Rectal smooth muscle tissue (tissue), 1 donor: ENCODE measurements around the gene RIPPLY2.

Experiments
- H3K27ac ChIP-seq: one replicate; pipeline ENCODE4 v1.7.0; 2013; ENCODE audit warnings: low read depth, low read length, inconsistent platforms
- H3K27me3 ChIP-seq: one replicate; pipeline ENCODE4 v1.7.0; 2013; ENCODE audit warnings: low read length; ENCODE audit not compliant: control insufficient read depth, insufficient read depth
- H3K36me3 ChIP-seq: one replicate; pipeline ENCODE4 v1.7.0; 2013; ENCODE audit warnings: low read length; ENCODE audit not compliant: control insufficient read depth, insufficient read depth
- H3K4me1 ChIP-seq: one replicate; pipeline ENCODE4 v1.7.0; 2013; ENCODE audit warnings: low read length; ENCODE audit not compliant: control insufficient read depth, insufficient read depth
- H3K4me3 ChIP-seq: one replicate; pipeline ENCODE4 v1.7.0; 2013; ENCODE audit warnings: low read length
- H3K9ac ChIP-seq: one replicate; pipeline ENCODE4 v1.7.0; 2013; ENCODE audit warnings: low read length

Gene RIPPLY2

DNA sequence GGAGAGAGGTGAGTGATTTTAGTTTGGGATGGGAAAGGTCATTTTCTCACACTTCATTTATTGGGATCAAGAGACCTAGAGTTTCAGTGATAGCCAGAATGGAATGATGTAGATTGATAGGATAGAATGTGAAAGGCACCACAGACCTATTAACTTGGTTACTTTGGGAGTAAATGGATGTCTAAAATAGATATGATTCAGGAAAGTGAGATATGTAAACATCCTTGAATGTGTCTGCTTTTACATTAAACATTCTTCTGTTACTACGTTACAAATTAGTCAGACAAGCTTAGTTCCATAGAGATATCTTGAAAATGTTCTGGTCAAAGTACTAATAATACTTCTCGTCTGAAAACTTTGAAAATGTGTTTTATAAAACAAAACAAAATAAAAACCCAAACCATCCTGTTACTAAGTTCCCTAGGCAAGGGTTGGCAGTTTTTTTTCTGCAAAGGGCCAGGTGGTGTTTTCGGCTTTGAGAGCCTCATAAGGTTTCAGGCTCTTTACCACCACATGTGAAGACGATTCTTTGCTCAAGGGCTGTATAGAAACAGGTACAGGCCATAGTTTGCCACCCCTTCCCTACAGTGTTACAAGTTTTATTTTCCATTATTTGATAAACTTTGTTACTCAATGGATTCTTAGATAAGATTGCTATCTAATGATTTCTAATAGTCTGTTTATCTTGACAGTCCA is 9.8 kb downstream of the RIPPLY2 start:
- Histone ChIP-seq H3K36me3 (peaks cover 11% of the 10 kb centered on the region), H3K4me1 (peaks cover 7% of the 10 kb centered on the region), H3K4me3 (no peak overlapping the region), H3K27me3 (no peaks in the 10 kb centered on the region), H3K27ac (no peak overlapping the region), H3K9ac (no peak overlapping the region)

DNA sequence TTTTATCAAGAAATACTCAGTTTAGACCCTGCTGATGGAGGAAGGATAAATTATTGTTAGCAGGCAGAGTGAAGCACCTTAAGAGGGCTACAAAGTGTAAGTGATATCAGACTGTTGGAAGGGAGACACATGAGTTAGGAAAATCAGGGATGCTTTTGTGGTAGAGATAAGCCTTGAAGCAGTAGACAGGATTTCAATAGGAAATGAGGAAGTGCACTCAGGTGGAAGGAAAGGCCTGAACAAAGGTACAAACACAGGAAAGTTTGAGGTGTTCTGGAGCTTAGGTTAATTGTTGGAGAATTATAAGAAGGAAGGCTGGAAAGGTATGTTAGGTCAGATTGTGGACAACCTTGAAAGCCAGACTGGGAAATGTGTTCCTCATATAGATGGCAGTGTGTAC is 13.9 kb downstream of the RIPPLY2 start:
- peaks cover 2% of the 10 kb centered on the region for H3K4me1 ChIP-seq
- H3K27ac ChIP-seq = no peak overlapping the region
- H3K4me3 ChIP-seq = no peak overlapping the region
- no peak overlapping the region for H3K9ac ChIP-seq
- no peaks in the 10 kb centered on the region for H3K27me3 ChIP-seq
- peaks cover 11% of the 10 kb centered on the region for H3K36me3 ChIP-seq

DNA sequence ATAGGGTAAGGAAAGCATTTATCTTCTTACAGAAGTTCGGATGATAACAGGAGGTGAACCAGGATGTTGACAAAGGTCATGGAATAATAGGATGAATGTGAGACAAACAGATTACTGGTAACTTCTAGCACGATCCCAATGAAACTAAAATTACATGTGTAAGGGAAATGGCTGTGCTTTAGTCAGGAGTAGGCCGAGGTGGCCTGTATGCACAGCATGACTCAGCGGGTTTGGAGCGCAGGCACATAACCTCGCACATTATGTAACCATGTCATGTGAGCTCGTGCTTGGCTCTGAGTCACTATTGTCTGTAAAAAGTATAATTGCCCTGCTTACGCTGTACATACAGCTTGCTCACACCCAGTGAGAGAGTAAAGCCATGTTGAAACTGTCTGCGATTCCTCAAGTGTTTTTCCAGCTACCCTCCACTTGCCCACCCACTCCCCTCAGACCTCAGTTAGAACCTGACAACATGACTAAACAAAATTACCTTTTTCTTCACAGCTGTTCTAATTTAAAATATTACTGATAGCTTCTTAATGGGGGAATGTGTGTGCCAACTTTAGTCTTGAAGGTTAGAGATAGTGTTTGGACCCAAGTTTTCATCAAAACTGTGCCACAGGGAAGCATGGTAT is 14.5 kb downstream of the RIPPLY2 start:
- peaks cover 11% of the 10 kb centered on the region for H3K36me3 ChIP-seq
- H3K27me3 ChIP-seq = no peaks in the 10 kb centered on the region
- H3K4me3 ChIP-seq = no peak overlapping the region
- H3K4me1 ChIP-seq = peaks cover 2% of the 10 kb centered on the region
- H3K27ac ChIP-seq = no peak overlapping the region
- H3K9ac ChIP-seq = no peak overlapping the region

DNA sequence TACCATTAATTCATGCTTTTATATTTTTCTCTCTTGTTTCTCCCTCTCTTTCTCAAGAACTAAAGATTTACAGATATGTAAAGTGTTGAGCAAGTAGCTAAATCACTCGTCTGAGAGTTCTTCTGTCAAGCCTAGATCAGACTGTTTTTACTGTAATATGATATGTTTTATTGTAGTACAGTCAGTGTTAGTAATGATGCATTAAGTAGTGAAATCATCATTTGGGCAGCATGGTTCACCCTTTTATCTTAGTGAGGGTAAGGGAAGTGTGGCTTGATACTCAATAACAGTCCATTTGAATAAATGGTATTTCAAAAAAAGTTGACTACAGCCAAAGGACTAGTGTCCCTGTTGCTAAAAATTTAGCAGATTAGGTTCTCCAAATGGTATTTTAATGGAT is 15.5 kb downstream of the RIPPLY2 start:
- Histone ChIP-seq H3K4me1 (no peaks in the 10 kb centered on the region), H3K27ac (no peak overlapping the region), H3K4me3 (no peak overlapping the region), H3K9ac (no peak overlapping the region), H3K27me3 (no peaks in the 10 kb centered on the region), H3K36me3 (peaks cover 11% of the 10 kb centered on the region)

DNA sequence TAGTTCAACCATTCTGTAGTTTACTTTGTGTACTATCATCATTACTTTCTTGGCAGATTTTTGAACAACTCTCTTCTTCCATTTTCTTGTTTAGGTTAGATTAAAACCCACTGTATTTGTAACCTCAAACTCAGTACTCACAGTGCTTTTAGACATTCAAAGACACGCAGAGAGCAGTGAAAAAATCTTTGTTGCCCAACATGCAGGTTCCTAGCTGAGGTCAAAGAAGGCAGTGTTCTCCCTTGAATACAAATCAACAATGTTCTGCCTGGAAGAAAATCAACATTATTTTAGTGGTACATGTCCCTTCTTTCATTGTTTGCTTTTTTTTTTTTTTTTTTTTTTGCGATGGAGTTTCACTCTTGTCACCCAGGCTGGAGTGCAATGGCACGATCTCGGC is 17.5 kb downstream of the RIPPLY2 start:
- Histone ChIP-seq H3K4me1 (no peaks in the 10 kb centered on the region), H3K4me3 (no peak overlapping the region), H3K36me3 (peaks cover 3% of the 10 kb centered on the region), H3K27ac (no peak overlapping the region), H3K27me3 (no peaks in the 10 kb centered on the region), H3K9ac (no peak overlapping the region)

DNA sequence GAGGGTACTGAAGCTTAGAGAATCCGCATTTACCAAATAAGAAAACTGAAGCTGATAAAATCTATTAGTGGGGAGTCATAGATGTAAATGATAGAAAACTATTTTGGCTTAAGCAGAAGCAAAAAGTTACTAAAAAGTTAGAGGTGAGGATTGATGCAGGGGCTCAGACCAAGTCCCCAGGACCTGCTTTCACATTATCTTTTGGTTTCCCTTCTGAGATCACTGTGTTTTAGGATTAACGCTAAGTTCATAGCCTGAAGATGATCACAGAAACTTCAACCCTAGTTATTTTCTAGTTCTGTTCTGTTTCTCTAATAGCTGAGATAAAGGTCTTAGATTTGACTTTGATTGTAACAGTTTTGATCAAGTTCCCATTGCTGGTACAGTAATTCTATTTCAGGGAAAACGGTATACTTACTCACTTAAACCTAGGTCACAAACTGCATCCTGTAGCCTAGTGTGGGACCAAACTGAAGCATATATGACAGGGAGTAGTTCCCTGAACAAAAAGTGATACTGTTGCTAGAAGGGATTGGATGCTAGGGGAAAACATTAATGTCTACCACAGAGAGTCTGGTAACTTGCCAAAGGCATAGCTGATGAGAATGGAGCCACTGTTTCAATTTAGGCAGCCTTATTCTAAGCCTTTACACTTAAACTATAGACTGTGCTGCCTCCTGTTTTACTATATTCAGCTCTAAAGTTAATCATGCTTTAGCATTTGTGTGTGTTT is 19.4 kb downstream of the RIPPLY2 start:
- no peaks in the 10 kb centered on the region for H3K36me3 ChIP-seq
- H3K9ac ChIP-seq = no peak overlapping the region
- no peaks in the 10 kb centered on the region for H3K27me3 ChIP-seq
- no peaks in the 10 kb centered on the region for H3K4me1 ChIP-seq
- H3K4me3 ChIP-seq = no peak overlapping the region
- no peak overlapping the region for H3K27ac ChIP-seq

DNA sequence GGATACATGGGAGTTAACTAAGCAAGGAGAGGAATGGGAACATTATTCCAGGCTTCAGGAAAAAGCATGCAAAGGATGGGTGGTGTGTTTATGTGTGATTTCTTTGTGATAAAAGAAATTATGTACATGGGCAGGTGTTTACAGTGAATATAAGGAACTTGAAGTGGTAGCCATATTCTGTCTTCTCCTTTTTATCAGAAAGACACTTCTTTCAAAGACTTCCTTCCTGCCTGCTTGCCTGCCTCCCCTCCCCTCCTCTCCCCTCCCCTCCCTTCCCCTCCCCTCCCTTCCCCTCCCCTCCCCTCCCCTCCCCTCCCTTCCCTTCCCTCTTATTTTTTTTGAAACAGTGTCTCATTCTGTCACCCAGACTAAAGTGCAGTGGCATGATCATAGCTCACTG is 20.7 kb downstream of the RIPPLY2 start:
- Histone ChIP-seq H3K27me3 (no peaks in the 10 kb centered on the region), H3K4me3 (no peak overlapping the region), H3K4me1 (no peaks in the 10 kb centered on the region), H3K9ac (no peak overlapping the region), H3K27ac (no peak overlapping the region), H3K36me3 (no peaks in the 10 kb centered on the region)

DNA sequence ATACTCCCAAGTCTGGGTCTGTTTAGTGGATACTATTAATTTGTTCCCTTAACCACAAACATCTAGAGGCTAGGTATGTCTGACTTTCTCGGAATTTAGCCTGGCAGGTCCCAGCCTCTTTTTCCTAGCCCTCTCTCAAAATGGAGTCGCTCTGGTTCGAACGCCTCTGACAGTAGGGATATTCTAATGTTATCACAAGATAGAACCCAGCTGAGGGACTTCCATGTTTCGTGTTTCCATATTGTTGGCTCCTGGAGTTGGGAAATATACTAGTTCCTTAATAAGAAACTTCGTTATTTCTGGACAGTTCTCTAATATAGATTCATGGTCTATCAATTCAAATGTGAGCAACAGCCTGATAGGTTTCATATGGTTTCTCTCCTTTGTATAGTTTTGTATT is 22.7 kb downstream of the RIPPLY2 start:
- Histone ChIP-seq H3K4me1 (no peaks in the 10 kb centered on the region), H3K27ac (no peak overlapping the region), H3K36me3 (no peaks in the 10 kb centered on the region), H3K4me3 (no peak overlapping the region), H3K27me3 (no peaks in the 10 kb centered on the region), H3K9ac (no peak overlapping the region)

DNA sequence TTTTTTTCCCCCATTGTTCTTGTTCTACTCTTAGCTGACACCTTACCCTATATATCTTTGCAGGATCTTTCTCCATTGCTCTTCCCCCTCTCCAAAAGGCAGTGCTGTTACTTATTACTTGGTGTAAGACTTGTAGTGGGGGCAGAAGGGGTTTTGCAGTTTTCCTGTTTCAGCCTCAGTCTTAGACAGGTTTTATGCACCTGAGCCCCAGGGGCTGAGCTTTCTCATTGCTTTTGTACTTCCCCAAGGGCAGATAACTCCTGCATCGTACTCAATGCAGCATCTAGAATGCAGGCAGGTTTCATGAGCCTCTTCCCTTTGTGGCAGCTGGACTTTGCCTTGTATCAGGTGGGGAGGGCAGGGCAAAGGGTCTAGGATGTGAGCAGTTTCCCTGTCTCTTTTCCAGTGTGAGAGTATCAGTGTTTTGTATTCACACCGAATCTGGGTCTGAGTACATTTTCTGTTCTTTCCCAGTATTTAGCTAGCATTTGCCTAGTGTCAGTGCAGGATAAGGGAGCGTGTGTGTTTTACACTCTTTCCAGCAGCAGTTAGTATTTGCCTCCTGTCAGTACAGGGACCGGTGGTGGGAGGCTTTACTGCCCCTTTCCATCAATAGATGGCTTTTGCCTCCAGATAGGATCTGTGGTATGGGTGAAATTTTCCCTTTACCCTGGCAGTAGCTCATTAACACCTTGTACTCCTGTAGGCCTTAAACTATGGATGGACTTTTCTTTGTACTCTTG is 25.9 kb downstream of the RIPPLY2 start:
- Histone ChIP-seq H3K4me1 (no peaks in the 10 kb centered on the region), H3K36me3 (no peaks in the 10 kb centered on the region), H3K27ac (no peak overlapping the region), H3K27me3 (no peaks in the 10 kb centered on the region), H3K9ac (no peak overlapping the region), H3K4me3 (no peak overlapping the region)

DNA sequence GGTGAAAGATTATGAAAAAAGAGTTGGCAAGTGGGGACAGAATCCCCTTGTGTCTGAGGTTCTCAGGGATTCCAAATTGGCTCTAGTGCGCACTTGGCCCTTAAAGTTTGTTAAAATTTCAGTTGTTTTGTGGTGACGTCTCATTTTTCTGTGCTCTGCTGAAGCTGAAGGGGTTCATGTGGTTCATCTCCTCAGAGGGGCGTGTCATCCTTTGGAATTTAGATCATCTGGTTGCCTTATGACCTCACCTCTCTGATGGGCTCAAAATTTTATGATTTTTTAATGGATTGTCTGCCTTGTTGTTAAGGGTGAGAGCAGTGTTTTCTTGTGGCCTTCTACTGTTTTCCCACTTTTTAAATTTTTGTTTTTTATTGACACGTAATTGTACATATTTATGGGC is 26.6 kb downstream of the RIPPLY2 start:
- H3K9ac ChIP-seq = no peak overlapping the region
- no peaks in the 10 kb centered on the region for H3K4me1 ChIP-seq
- H3K27ac ChIP-seq = no peak overlapping the region
- H3K4me3 ChIP-seq = no peak overlapping the region
- no peaks in the 10 kb centered on the region for H3K36me3 ChIP-seq
- H3K27me3 ChIP-seq = no peaks in the 10 kb centered on the region

DNA sequence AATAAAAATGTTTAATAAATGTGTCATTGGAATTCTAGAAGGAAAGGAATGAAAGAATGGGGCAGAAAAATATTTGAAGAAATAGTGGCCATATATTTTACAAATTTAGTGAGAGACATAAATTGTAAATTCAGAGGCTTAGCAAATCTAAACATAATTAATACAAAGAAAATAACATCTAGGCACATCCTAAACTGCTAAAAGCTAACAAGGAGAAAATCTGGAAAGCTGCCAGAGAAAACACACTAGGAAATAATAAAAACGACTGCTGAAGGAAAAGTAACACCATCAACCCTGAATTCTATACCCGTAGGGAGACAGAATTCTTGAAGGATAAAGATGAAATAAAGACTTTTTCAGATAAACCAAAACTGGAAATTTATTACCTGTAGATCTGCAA is 30.1 kb downstream of the RIPPLY2 start:
- H3K27me3 ChIP-seq = no peaks in the 10 kb centered on the region
- no peak overlapping the region for H3K27ac ChIP-seq
- no peak overlapping the region for H3K9ac ChIP-seq
- no peaks in the 10 kb centered on the region for H3K4me1 ChIP-seq
- H3K36me3 ChIP-seq = no peaks in the 10 kb centered on the region
- no peak overlapping the region for H3K4me3 ChIP-seq

DNA sequence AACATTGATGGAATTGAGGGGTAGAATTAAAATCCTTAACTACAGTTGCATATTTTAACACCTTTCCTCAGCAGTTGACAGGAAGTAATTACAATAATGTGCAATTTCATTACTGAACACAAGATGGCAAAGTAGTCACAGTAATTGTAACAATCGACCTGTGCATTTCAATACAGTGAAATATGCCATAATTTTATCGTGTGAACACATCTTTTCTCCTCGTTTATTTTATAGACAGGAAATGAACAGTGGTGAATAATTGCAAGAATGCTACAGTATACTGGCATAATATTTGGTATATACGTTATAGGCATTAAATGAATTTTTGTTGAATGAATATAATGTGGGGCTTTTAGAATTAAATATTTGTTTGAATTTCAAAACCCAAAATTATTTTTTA is 31.4 kb downstream of the RIPPLY2 start:
- no peaks in the 10 kb centered on the region for H3K4me1 ChIP-seq
- H3K4me3 ChIP-seq = no peak overlapping the region
- H3K27ac ChIP-seq = no peak overlapping the region
- no peak overlapping the region for H3K9ac ChIP-seq
- H3K27me3 ChIP-seq = no peaks in the 10 kb centered on the region
- no peaks in the 10 kb centered on the region for H3K36me3 ChIP-seq
